ENCODE data around the gene TIMP4. TPM values are rescaled to one million over a fixed set of nuclear protein-coding genes. Genes with fewer than 3 reads are reported as not detected.

Gene TIMP4
- total RNA-seq, 1 experiment from 2014 or later, result 8.4 TPM

DNA sequence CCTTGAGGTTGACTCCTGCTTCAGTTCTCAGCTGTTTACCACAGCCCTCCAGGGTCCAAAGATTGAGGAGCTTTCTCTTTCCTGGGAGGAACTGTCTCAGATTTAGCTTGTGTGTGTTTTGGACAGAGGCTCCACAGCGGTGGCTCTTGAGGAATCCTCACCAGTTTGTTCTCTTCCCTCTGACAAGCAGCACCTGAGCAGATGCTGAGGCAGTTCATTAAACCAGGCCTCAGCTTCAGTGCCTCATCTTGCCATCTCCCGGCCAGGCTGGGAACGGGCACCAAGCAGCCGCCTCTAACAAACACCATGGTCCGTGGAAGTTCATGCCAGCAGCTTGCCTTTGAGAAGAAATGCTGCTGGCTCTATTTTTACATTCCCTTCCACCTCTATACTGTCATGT, 25.8 kb upstream of the TIMP4 start:
- H3K36me3 Mint-ChIP-seq (ENCODE audit: insufficient read depth in 1 of 3, low read depth in 3 of 3), result no peaks in the 10 kb centered on the region; a peak in 3 of 7 replicates
- no CpG with 5 or more reads among the region's 5 CpGs for WGBS (ENCODE audit: extremely low coverage, insufficient read length, low lambda C conversion rate)
- no peaks in the 10 kb centered on the region; a peak in 1 of 5 replicates for H3K9me3 Mint-ChIP-seq
- Histone ChIP-seq H3K79me1 (ENCODE audit: insufficient read depth, low read depth, low read length, poor library complexity, severe bottlenecking) (no peaks in the 10 kb centered on the region), H3K27me3 (ENCODE audit: insufficient read depth, low read length) (no peaks in the 10 kb centered on the region), H3K4ac (ENCODE audit: low read depth, low read length) (no peak overlapping the region), H4K91ac (ENCODE audit: insufficient read length, low read depth, low read length) (no peak overlapping the region), H3K14ac (ENCODE audit: insufficient read depth, low read length) (no peak overlapping the region), H3K4me1 (ENCODE audit: insufficient read depth, low read length) (no peaks in the 10 kb centered on the region), H2BK20ac (ENCODE audit: low read depth, low read length, poor library complexity, severe bottlenecking) (no peak overlapping the region), H3K27ac (ENCODE audit: insufficient read length, low read depth, low read length) (no peak overlapping the region), H3K23ac (ENCODE audit: insufficient read length, low read depth, low read length) (no peak overlapping the region), H2BK5ac (ENCODE audit: insufficient read length, low read length) (no peak overlapping the region), H3K9ac (ENCODE audit: extremely low read depth, insufficient read length, low read length) (no peak overlapping the region), H2BK15ac (ENCODE audit: low read depth, low read length) (no peak overlapping the region), H4K20me1 (ENCODE audit: control insufficient read depth, insufficient read depth, insufficient read length) (no peaks in the 10 kb centered on the region), H3K9me3 (ENCODE audit: control insufficient read depth, low read depth, low read length) (no peaks in the 10 kb centered on the region), H2BK120ac (ENCODE audit: low read depth, low read length, poor library complexity, severe bottlenecking) (no peak overlapping the region), H3K18ac (ENCODE audit: insufficient read length, low read depth, low read length) (no peak overlapping the region), H3K4me2 (ENCODE audit: insufficient read depth, insufficient read length, low read length) (no peak overlapping the region), H3K23me2 (ENCODE audit: insufficient read length, low read depth, low read length, poor library complexity, severe bottlenecking) (no peaks in the 10 kb centered on the region), H3T11ph (ENCODE audit: low read length) (no peak overlapping the region), H2AK5ac (ENCODE audit: insufficient read length, low read length) (no peak overlapping the region), H4K8ac (replicated peaks; ENCODE audit: insufficient read length, low read depth, low read length) (no peak overlapping the region), H2BK12ac (ENCODE audit: insufficient read length, low read depth, low read length) (no peak overlapping the region), H3K79me2 (ENCODE audit: insufficient read depth, low read length) (no peaks in the 10 kb centered on the region), H4K5ac (ENCODE audit: insufficient read length, low read depth, low read length) (no peak overlapping the region), H3K56ac (ENCODE audit: insufficient read length, low read depth, low read length) (no peak overlapping the region), H2AFZ (ENCODE audit: low read length) (no peak overlapping the region)
- H3K27me3 Mint-ChIP-seq (ENCODE audit: low read depth), result no peaks in the 10 kb centered on the region
- peaks cover 2 to 4% of the 10 kb centered on the region in 2 experiments; a peak in 1 of 4 replicates for H3K4me1 Mint-ChIP-seq
- DNase-seq, result no peak
- TF ChIP-seq, protein P1, sequence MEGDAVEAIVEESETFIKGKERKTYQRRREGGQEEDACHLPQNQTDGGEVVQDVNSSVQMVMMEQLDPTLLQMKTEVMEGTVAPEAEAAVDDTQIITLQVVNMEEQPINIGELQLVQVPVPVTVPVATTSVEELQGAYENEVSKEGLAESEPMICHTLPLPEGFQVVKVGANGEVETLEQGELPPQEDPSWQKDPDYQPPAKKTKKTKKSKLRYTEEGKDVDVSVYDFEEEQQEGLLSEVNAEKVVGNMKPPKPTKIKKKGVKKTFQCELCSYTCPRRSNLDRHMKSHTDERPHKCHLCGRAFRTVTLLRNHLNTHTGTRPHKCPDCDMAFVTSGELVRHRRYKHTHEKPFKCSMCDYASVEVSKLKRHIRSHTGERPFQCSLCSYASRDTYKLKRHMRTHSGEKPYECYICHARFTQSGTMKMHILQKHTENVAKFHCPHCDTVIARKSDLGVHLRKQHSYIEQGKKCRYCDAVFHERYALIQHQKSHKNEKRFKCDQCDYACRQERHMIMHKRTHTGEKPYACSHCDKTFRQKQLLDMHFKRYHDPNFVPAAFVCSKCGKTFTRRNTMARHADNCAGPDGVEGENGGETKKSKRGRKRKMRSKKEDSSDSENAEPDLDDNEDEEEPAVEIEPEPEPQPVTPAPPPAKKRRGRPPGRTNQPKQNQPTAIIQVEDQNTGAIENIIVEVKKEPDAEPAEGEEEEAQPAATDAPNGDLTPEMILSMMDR (conservative IDR thresholded peaks at IDR 0.05), result no peak
- no peak overlapping the region for H3K4me3 Mint-ChIP-seq
- no peak overlapping the region for H3K27ac Mint-ChIP-seq
